HCT116 (cell line): ENCODE data around the gene TRERF1. TPM values are rescaled to one million over a fixed set of nuclear protein-coding genes. Genes with fewer than 3 reads are reported as not detected.

Source experiments
- ATAC-seq: fragments of 200-7000 bp; cut with Tn5 transposase; 2 replicates; pipeline ENCODE4 v1.9.1; 2020; ENCODE audit warnings: mild to moderate bottlenecking, moderate library complexity
- BruUV-seq: library from RNA; stranded (reverse); fragments of 400-500 nt; replicated peaks from 2 replicates; lab custom pipeline; 2021; lab: Mats Ljungman, UMichigan
- CTCF ChIA-PET: fragments of 300-600 bp; sonication (Branson Sonifier 250); formaldehyde crosslinking; loops from one replicate; lab custom pipeline; 2021; ENCODE audit warnings: antibody characterized with exemption; lab: Charles Lee
- POLR2A ChIA-PET: fragments of 300-600, 350-600 bp; sonication (Branson Sonifier 250); formaldehyde crosslinking; loops from one replicate; lab custom pipeline; 2021; ENCODE audit warnings: antibody characterized with exemption; lab: Charles Lee
- RAD21 ChIA-PET, 2 experiments: fragments of 300-600 bp; sonication (Branson Sonifier 250); formaldehyde crosslinking; loops; one replicate each; lab custom pipeline; 2023; ENCODE audit warnings: low total read pairs in 2 of 2; ENCODE audit not compliant: uncharacterized antibody in 2 of 2, unreplicated experiment in 2 of 2, low non-redundant PET in 1 of 2; lab: Charles Lee
- DNase-seq: peaks from one replicate; pipeline ENCODE4 v3.0.0-alpha.2; 2010; ENCODE audit warnings: low read depth, low spot score
- H2AFZ ChIP-seq: fragments of 200-600 bp; shearing (Covaris generic), sonication (generic); 2 replicates; pipeline ENCODE4 v1.6.1; 2017; ENCODE audit warnings: low read depth, mixed run types, mixed read lengths, antibody characterized with exemption, low read length; ENCODE audit not compliant: poor library complexity, severe bottlenecking
- H3K27ac ChIP-seq: 2 replicates; pipeline ENCODE4 v1.5.1; 2012; ENCODE audit warnings: low read depth, low read length
- H3K27me3 ChIP-seq: fragments of 200-600 bp; sonication (generic); 2 replicates; pipeline ENCODE4 v1.6.1; 2016; ENCODE audit warnings: mixed run types, low read length, mixed read lengths; ENCODE audit not compliant: insufficient read depth
- H3K36me3 ChIP-seq, 2 experiments: fragments of 200-500 bp in 1 of 2; fragments of 200-600 bp in 1 of 2; sonication (Bioruptor generic) in 1 of 2; sonication (generic) in 1 of 2; 2 replicates each; pipeline versions ENCODE4 v1.5.1 to v1.6.1; 2014 to 2016; ENCODE audit warnings: low read length in 2 of 2, inconsistent platforms in 1 of 2, mixed read lengths in 1 of 2, mixed run types in 1 of 2; ENCODE audit not compliant: insufficient read depth in 2 of 2, control insufficient read depth in 1 of 2
- H3K4me1 ChIP-seq, 2 experiments: fragments of 200-600 bp in 1 of 2; sonication (generic) in 1 of 2; 2 replicates each; pipeline versions ENCODE4 v1.5.1 to v1.6.1; 2012 to 2017; ENCODE audit warnings: low read length in 2 of 2, inconsistent platforms in 1 of 2, mild to moderate bottlenecking in 1 of 2, mixed read lengths in 1 of 2, mixed run types in 1 of 2, moderate library complexity in 1 of 2; ENCODE audit not compliant: insufficient read depth in 2 of 2, control insufficient read depth in 1 of 2
- H3K4me2 ChIP-seq: fragments of 200-600 bp; sonication (generic); 2 replicates; pipeline ENCODE4 v1.6.1; 2017; ENCODE audit warnings: mixed run types, low read length, mixed read lengths
- H3K4me3 ChIP-seq, 2 experiments: fragments of 200-600 bp in 1 of 2; sonication (generic) in 1 of 2; replicated peaks in 1 of 2; 2 replicates each; pipeline ENCODE4 v1.5.1; 2011 to 2016; ENCODE audit warnings: low read length in 2 of 2, control low read depth in 1 of 2, low read depth in 1 of 2, mild to moderate bottlenecking in 1 of 2, mixed read lengths in 1 of 2, mixed run types in 1 of 2
- H3K79me2 ChIP-seq: fragments of 200-600 bp; sonication (generic); 2 replicates; pipeline ENCODE4 v1.6.1; 2017; ENCODE audit warnings: mild to moderate bottlenecking, mixed run types, low read length, moderate library complexity, mixed read lengths; ENCODE audit not compliant: insufficient read depth
- H3K9ac ChIP-seq: fragments of 200-600 bp; sonication (generic); 2 replicates; pipeline ENCODE4 v1.6.1; 2016; ENCODE audit warnings: low read length, mixed read lengths
- H3K9me2 ChIP-seq: fragments of 200-600 bp; sonication (generic), shearing (Covaris generic); 2 replicates; pipeline ENCODE4 v1.6.1; 2017; ENCODE audit warnings: mixed run types, mild to moderate bottlenecking, moderate library complexity; ENCODE audit not compliant: insufficient read depth
- H3K9me3 ChIP-seq, 2 experiments: fragments of 200-500 bp in 1 of 2; fragments of 200-600 bp in 1 of 2; sonication (Bioruptor generic) in 1 of 2; sonication (generic) in 1 of 2; 2 replicates each; pipeline ENCODE4 v1.6.1; 2014 to 2017; ENCODE audit warnings: low read length in 2 of 2, mixed read lengths in 2 of 2, inconsistent platforms in 1 of 2, low read depth in 1 of 2, mild to moderate bottlenecking in 1 of 2, mixed run types in 1 of 2, moderate library complexity in 1 of 2; ENCODE audit not compliant: control insufficient read depth in 1 of 2, insufficient read depth in 1 of 2
- H4K20me1 ChIP-seq: fragments of 200-600 bp; sonication (generic), shearing (Covaris generic); 2 replicates; pipeline ENCODE4 v1.6.1; 2017; ENCODE audit warnings: mixed run types, mild to moderate bottlenecking, moderate library complexity; ENCODE audit not compliant: insufficient read depth
- ATF3 ChIP-seq: IDR thresholded peaks from 2 replicates; pipeline ENCODE4 v1.6.1; 2012
- CEBPB ChIP-seq: IDR thresholded peaks from 2 replicates; pipeline ENCODE4 v1.6.1; 2012; ENCODE audit warnings: low read depth
- CTCF ChIP-seq, 3 experiments: fragments of 200-600 bp in 1 of 3; sonication (generic) in 1 of 3; IDR thresholded peaks in 2 of 3; conservative IDR thresholded peaks in 1 of 3; 2 replicates each; pipeline ENCODE4 v1.5.1; 2012 to 2017; ENCODE audit warnings: low read depth in 2 of 3, low read length in 2 of 3, antibody characterized with exemption in 1 of 3, borderline replicate concordance in 1 of 3, control low read depth in 1 of 3, mild to moderate bottlenecking in 1 of 3, mixed read lengths in 1 of 3, mixed run types in 1 of 3, moderate library complexity in 1 of 3; ENCODE audit not compliant: insufficient read depth in 1 of 3
- EGR1 ChIP-seq: IDR thresholded peaks from 2 replicates; pipeline ENCODE4 v1.6.1; 2012; ENCODE audit warnings: low read depth
- ELF1 ChIP-seq: IDR thresholded peaks from 2 replicates; pipeline ENCODE4 v1.6.1; 2012; ENCODE audit warnings: low read depth, borderline replicate concordance
- EZH2 ChIP-seq: fragments of 200-600 bp; sonication (generic); IDR thresholded peaks from 2 replicates; pipeline ENCODE4 v1.6.1; 2017; ENCODE audit warnings: antibody characterized with exemption, mixed run types
- EZH2phosphoT487 ChIP-seq: fragments of 200-600 bp; IDR thresholded peaks from 2 replicates; pipeline ENCODE4 v1.6.1; 2018; ENCODE audit warnings: antibody characterized with exemption, borderline replicate concordance
- FOSL1 ChIP-seq: IDR thresholded peaks from 2 replicates; pipeline ENCODE4 v1.6.1; 2012; ENCODE audit warnings: low read depth
- MAX ChIP-seq: IDR thresholded peaks from 2 replicates; pipeline ENCODE4 v1.6.1; 2012
- POLR2A ChIP-seq: IDR thresholded peaks from 2 replicates; pipeline ENCODE4 v1.7.0; 2011; ENCODE audit warnings: borderline replicate concordance; ENCODE audit not compliant: insufficient read depth, insufficient read length; ENCODE audit errors: extremely low read depth
- RAD21 ChIP-seq: IDR thresholded peaks from 2 replicates; pipeline ENCODE4 v1.6.1; 2012; ENCODE audit warnings: low read depth, mild to moderate bottlenecking
- REST ChIP-seq: IDR thresholded peaks from 2 replicates; pipeline ENCODE4 v1.6.1; 2012; ENCODE audit warnings: low read depth
- SIN3A ChIP-seq: IDR thresholded peaks from 2 replicates; pipeline ENCODE4 v1.6.1; 2012; ENCODE audit warnings: low read depth
- SP1 ChIP-seq: IDR thresholded peaks from 2 replicates; pipeline ENCODE4 v1.6.1; 2012; ENCODE audit warnings: low read depth
- SRF ChIP-seq: IDR thresholded peaks from 2 replicates; pipeline ENCODE4 v1.6.1; 2012; ENCODE audit warnings: low read depth
- TCF7L2 ChIP-seq: IDR thresholded peaks from 2 replicates; pipeline ENCODE4 v1.7.0; 2011; ENCODE audit warnings: borderline replicate concordance, inconsistent platforms; ENCODE audit not compliant: insufficient read depth, insufficient read length; ENCODE audit errors: extremely low read depth
- YY1 ChIP-seq: IDR thresholded peaks from 2 replicates; pipeline ENCODE4 v1.6.1; 2011; ENCODE audit warnings: low read length, low read depth, moderate library complexity, mild to moderate bottlenecking; ENCODE audit not compliant: insufficient replicate concordance; ENCODE audit errors: extremely low read depth
- ZBTB33 ChIP-seq: IDR thresholded peaks from 2 replicates; pipeline ENCODE4 v1.6.1; 2011; ENCODE audit warnings: mild to moderate bottlenecking, low read length, moderate library complexity; ENCODE audit not compliant: insufficient replicate concordance; ENCODE audit errors: extremely low read depth
- ZFX ChIP-seq: fragments of 450-650 bp; IDR thresholded peaks from 2 replicates; pipeline ENCODE4 v1.6.1; 2017
- ZNF274 ChIP-seq: fragments of 200-500 bp; sonication (Bioruptor generic); IDR thresholded peaks from 2 replicates; pipeline ENCODE4 v1.6.1; 2014; ENCODE audit warnings: mild to moderate bottlenecking, low read depth, low read length, inconsistent platforms
- intact Hi-C: fragments of 100-400 bp; cut with micrococcal nuclease; formaldehyde crosslinking; loops from 2 replicates; pipeline ENCODE4 v1.10.0; 2022
- total RNA-seq: library from RNA; stranded (reverse); gene quantifications from one replicate; pipeline ENCODE4 v1.2.1, GENCODE V29; 2021; ENCODE audit not compliant: unreplicated experiment

TRERF1 gene
- total RNA-seq, 1 experiment from 2014 or later = 12.4 TPM

- RAD21 ChIA-PET = no interaction called here
- H3K9me3 ChIP-seq = no peaks in the 10 kb centered on the region
- CTCF ChIA-PET = no interaction called here
Measured at GRCh38 chr6:42182101-42182500, 269.6 kb downstream of the TRERF1 start.

More at GRCh38 chr6:42182101-42182500, 269.6 kb downstream of the TRERF1 start:
- no peak for DNase-seq
- no peaks in the 10 kb centered on the region for H3K79me2 ChIP-seq
- no TSS peak for BruUV-seq
- POLR2A ChIA-PET = no interaction called here
- TF ChIP-seq RAD21 (no peak), SIN3A (no peak), ZFX (no peak), ATF3 (no peak), EZH2phosphoT487 (no peak), CEBPB (no peak), SRF (no peak), EGR1 (no peak), ELF1 (no peak), YY1 (no peak), ZNF274 (no peak), POLR2A (no peak), TCF7L2 (no peak), CTCF (IDR thresholded peaks at IDR 0.05 in 2 of 3, conservative IDR thresholded peaks at IDR 0.05 in 1 of 3; ENCODE audit: borderline replicate concordance in 1 of 3, insufficient read depth in 1 of 3, low read depth in 2 of 3, low read length in 2 of 3) (no peak), REST (no peak), MAX (no peak), EZH2 (no peak), ZBTB33 (no peak), SP1 (no peak), FOSL1 (no peak)
- no peak overlapping the region for H3K4me3 ChIP-seq
- H3K4me2 ChIP-seq = no peak overlapping the region
- H3K4me1 ChIP-seq = peaks cover 0 to 4% of the 10 kb centered on the region in 2 experiments; a peak in 1 of 4 replicates
- H3K9ac ChIP-seq = no peak overlapping the region
- no peak for ATAC-seq
- H3K27ac ChIP-seq = no peak overlapping the region
- no peaks in the 10 kb centered on the region for H3K36me3 ChIP-seq
- intact Hi-C loops = no loop called here
- no peaks in the 10 kb centered on the region for H3K27me3 ChIP-seq
- H2AFZ ChIP-seq = no peak overlapping the region
- no peaks in the 10 kb centered on the region for H3K9me2 ChIP-seq
- H4K20me1 ChIP-seq = no peaks in the 10 kb centered on the region
